Liver (tissue), 2 donors: Measurements from ENCODE around the gene SIPA1L3.

Experiments used
- CTCF ChIP-seq: fragments of 150-350 bp; IDR thresholded peaks from 2 replicates; pipeline ENCODE4 v1.5.1; 2017; ENCODE audit warnings: improper control_type of control experiment, low read depth, low read length; ENCODE audit not compliant: missing input control
- MAX ChIP-seq: IDR thresholded peaks from 2 replicates; pipeline ENCODE4 v1.6.1; 2016; ENCODE audit warnings: antibody characterized with exemption
- donor health status: healthy.

- no peak for TF ChIP-seq CTCF
- no peak for TF ChIP-seq MAX
Observed at GRCh38 chr19:38078302-38078930, 171.4 kb downstream of the SIPA1L3 start.
